Keratinocyte (primary cell): ENCODE data around the gene TMPRSS4. TPM values are rescaled to one million over a fixed set of nuclear protein-coding genes. Genes with fewer than 3 reads are reported as not detected.
"Not testable (repeated sequence)": the region's sequence is repeated elsewhere in the genome, so short reads cannot be mapped to it uniquely, and the experiment has no call there.

Source experiments
- DNase-seq: peaks from one replicate; pipeline ENCODE4 v3.0.0-alpha.2; 2011; ENCODE audit warnings: low read depth, missing footprints, low spot score
- FAIRE-seq: peaks from 2 replicates; lab custom pipeline; 2011; peaks lifted over from hg19 to GRCh38; lab: Jason Lieb, UNC
- H2AFZ ChIP-seq: 2 replicates; pipeline ENCODE4 v1.6.0; 2012; ENCODE audit warnings: low read length, control low read depth, inconsistent platforms; ENCODE audit not compliant: control insufficient read depth
- H3K27ac ChIP-seq: 2 replicates; pipeline ENCODE4 v1.5.1; 2011; ENCODE audit warnings: low read length; ENCODE audit not compliant: control insufficient read depth, insufficient read depth
- H3K27me3 ChIP-seq: 3 replicates; pipeline ENCODE4 v1.6.0; 2011; ENCODE audit warnings: low read length; ENCODE audit not compliant: control insufficient read depth, insufficient read depth; ENCODE audit errors: extremely low read depth
- H3K36me3 ChIP-seq, 2 experiments: 2 replicates in 1 of 2; 3 replicates in 1 of 2; pipeline ENCODE4 v1.5.1; 2011; ENCODE audit warnings: low read length in 2 of 2, mild to moderate bottlenecking in 1 of 2; ENCODE audit not compliant: control insufficient read depth in 2 of 2, insufficient read depth in 2 of 2; ENCODE audit errors: extremely low read depth in 1 of 2
- H3K4me1 ChIP-seq: 3 replicates; pipeline ENCODE4 v1.5.1; 2011; ENCODE audit warnings: low read length; ENCODE audit not compliant: control insufficient read depth, insufficient read depth; ENCODE audit errors: extremely low read depth
- H3K4me2 ChIP-seq: 3 replicates; pipeline ENCODE4 v1.6.0; 2011; ENCODE audit warnings: low read depth, low read length; ENCODE audit not compliant: control insufficient read depth, insufficient read depth; ENCODE audit errors: extremely low read depth
- H3K4me3 ChIP-seq, 3 experiments: fragments of 200-600 bp in 1 of 3; sonication (generic) in 1 of 3; 2 replicates in 2 of 3; 3 replicates in 1 of 3; pipeline ENCODE4 v1.5.1; 2011 to 2016; ENCODE audit warnings: low read length in 3 of 3, mild to moderate bottlenecking in 3 of 3, control low read depth in 2 of 3, inconsistent platforms in 1 of 3, low read depth in 1 of 3, mixed read lengths in 1 of 3, mixed run types in 1 of 3, moderate library complexity in 1 of 3; ENCODE audit not compliant: control insufficient read depth in 2 of 3, insufficient read depth in 2 of 3; ENCODE audit errors: extremely low read depth in 1 of 3
- H3K79me2 ChIP-seq: 2 replicates; pipeline ENCODE4 v1.6.0; 2012; ENCODE audit warnings: low read length; ENCODE audit not compliant: control insufficient read depth, insufficient read depth
- H3K9ac ChIP-seq: 3 replicates; pipeline ENCODE4 v1.6.0; 2011; ENCODE audit warnings: low read length; ENCODE audit not compliant: control insufficient read depth, insufficient read depth; ENCODE audit errors: extremely low read depth
- H3K9me1 ChIP-seq: 3 replicates; pipeline ENCODE4 v1.6.0; 2011; ENCODE audit warnings: low read length; ENCODE audit not compliant: control insufficient read depth, insufficient read depth; ENCODE audit errors: extremely low read depth
- H3K9me3 ChIP-seq: 2 replicates; pipeline ENCODE4 v1.5.1; 2012; ENCODE audit warnings: low read depth, low read length; ENCODE audit not compliant: control insufficient read depth
- H4K20me1 ChIP-seq: 3 replicates; pipeline ENCODE4 v1.6.0; 2011; ENCODE audit warnings: low read length; ENCODE audit not compliant: control insufficient read depth, insufficient read depth; ENCODE audit errors: extremely low read depth
- EZH2 ChIP-seq: IDR thresholded peaks from one replicate; pipeline ENCODE4 v1.6.1; 2012; ENCODE audit warnings: inconsistent platforms, mild to moderate bottlenecking, low read length, moderate library complexity
- dilution Hi-C: fragments of 300-500 bp; cut with MboI; formaldehyde crosslinking; loops from one replicate; pipeline ENCODE4 v1.7.0; 2020; ENCODE audit warnings: low sequenced_read_pairs; ENCODE audit not compliant: extremely low pct_ligation_motif_present
- polyA plus RNA-seq, 5 experiments: library from polyadenylated mRNA; depleted of rRNA in 3 of 5; stranded (reverse) in 3 of 5; stranded (forward) in 1 of 5; unstranded in 1 of 5; fragments of >200 nt; gene quantifications; 1 replicate in 1 of 5; 2 replicates in 3 of 5; 3 replicates in 1 of 5; pipeline versions ENCODE4 v1.2.1 to v1.2.3, GENCODE V29; 2011 to 2012; ENCODE audit warnings: missing spikeins in 2 of 5, low read depth in 1 of 5, low replicate concordance in 1 of 5
- TF ChIP-seq, protein P1 (sequence below), 3 experiments: IDR thresholded peaks in 1 of 3; conservative IDR thresholded peaks in 1 of 3; optimal IDR thresholded peaks in 1 of 3; 2 replicates in 2 of 3; 3 replicates in 1 of 3; pipeline versions ENCODE3 to v1.5.1; 2011; ENCODE audit warnings: low read length in 3 of 3, mild to moderate bottlenecking in 3 of 3, moderate library complexity in 2 of 3, control low read depth in 1 of 3, inconsistent platforms in 1 of 3; ENCODE audit not compliant: insufficient read depth in 2 of 3; ENCODE audit errors: extremely low read depth in 1 of 3

Gene TMPRSS4
- polyA plus RNA-seq, 1 donor (not counting 4 experiments of a cell fraction or from before 2014, with no cell fraction given), result 1.2 TPM

DNA sequence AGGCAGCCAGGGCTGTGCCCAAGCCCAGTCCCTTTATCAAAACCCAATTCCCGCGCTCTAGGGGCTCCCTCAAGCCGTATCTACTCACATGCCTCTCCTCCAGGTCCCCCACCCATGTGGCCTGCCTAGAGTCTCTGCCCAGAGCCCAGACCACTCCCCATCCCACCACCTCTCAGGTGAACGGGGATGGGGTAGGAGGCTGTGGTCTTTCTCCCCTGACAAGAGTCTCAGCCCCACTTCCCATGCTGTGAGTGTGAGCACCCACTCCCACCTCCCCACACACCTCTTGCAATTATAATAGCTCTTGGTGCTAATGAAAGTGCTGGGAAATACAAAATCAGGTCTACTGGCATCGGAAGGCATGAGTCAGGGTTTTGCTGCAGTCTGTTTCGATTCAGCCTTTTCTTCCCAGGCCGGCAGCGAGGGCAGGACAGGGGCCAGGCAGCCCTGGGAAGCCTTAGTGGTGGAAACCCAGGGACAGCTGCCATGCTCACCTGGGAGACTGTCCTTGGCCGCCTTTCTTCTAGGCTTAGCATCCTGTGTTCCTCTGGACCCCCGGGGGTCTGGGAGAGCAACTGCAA is 16.7 kb upstream of the TMPRSS4 start:
- no peaks in the 10 kb centered on the region for H3K9me1 ChIP-seq
- peaks cover 6% of the 10 kb centered on the region for H3K27me3 ChIP-seq
- no peaks in the 10 kb centered on the region for H3K79me2 ChIP-seq
- no peaks in the 10 kb centered on the region for H3K36me3 ChIP-seq
- H3K4me1 ChIP-seq, result peaks cover 2% of the 10 kb centered on the region
- no peaks in the 10 kb centered on the region for H3K9me3 ChIP-seq
- H3K27ac ChIP-seq, result no peak overlapping the region
- no peak for FAIRE-seq
- DNase-seq, result no peak
- no peak overlapping the region for H2AFZ ChIP-seq
- H3K4me3 ChIP-seq, result no peak overlapping the region
- dilution Hi-C loops, result no loop called here
- H3K4me2 ChIP-seq, result no peak overlapping the region
- no peak for TF ChIP-seq EZH2
- no peaks in the 10 kb centered on the region for H4K20me1 ChIP-seq
- H3K9ac ChIP-seq, result no peak overlapping the region

DNA sequence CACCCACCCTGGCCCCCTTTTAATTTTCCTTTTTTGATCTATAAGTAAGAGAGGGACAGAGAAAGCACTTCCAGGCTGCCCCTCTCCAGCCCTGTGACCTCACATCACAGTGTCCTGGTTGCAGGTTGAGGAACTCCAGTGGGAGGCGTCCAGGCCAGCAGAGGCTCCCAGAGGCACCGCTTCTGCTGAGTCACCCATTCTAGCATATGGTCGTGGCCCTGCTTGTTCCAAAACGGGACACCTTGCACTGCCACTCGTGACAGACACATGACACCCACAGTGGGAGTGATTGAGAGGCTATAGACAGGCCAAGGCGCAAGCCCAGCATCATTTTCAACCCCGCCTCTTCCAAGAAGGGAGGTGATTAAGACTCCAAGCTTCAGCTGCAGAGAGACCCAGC is 16.0 kb upstream of the TMPRSS4 start:
- DNase-seq (no peak), FAIRE-seq (no peak)
- no peaks in the 10 kb centered on the region for H3K9me3 ChIP-seq
- H3K27me3 ChIP-seq, result peaks cover 6% of the 10 kb centered on the region
- dilution Hi-C loops, result no loop called here
- H3K9ac ChIP-seq, result no peak overlapping the region
- H4K20me1 ChIP-seq, result no peaks in the 10 kb centered on the region
- H3K27ac ChIP-seq, result no peak overlapping the region
- no peaks in the 10 kb centered on the region for H3K79me2 ChIP-seq
- no peak overlapping the region for H2AFZ ChIP-seq
- H3K4me3 ChIP-seq, result no peak overlapping the region
- TF ChIP-seq, protein P1, sequence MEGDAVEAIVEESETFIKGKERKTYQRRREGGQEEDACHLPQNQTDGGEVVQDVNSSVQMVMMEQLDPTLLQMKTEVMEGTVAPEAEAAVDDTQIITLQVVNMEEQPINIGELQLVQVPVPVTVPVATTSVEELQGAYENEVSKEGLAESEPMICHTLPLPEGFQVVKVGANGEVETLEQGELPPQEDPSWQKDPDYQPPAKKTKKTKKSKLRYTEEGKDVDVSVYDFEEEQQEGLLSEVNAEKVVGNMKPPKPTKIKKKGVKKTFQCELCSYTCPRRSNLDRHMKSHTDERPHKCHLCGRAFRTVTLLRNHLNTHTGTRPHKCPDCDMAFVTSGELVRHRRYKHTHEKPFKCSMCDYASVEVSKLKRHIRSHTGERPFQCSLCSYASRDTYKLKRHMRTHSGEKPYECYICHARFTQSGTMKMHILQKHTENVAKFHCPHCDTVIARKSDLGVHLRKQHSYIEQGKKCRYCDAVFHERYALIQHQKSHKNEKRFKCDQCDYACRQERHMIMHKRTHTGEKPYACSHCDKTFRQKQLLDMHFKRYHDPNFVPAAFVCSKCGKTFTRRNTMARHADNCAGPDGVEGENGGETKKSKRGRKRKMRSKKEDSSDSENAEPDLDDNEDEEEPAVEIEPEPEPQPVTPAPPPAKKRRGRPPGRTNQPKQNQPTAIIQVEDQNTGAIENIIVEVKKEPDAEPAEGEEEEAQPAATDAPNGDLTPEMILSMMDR (optimal IDR thresholded peaks at IDR 0.05 in 1 of 3, IDR thresholded peaks at IDR 0.05 in 1 of 3, conservative IDR thresholded peaks at IDR 0.05 in 1 of 3; ENCODE audit: extremely low read depth in 1 of 3, insufficient read depth in 2 of 3, low read length in 3 of 3), result no peak
- TF ChIP-seq EZH2, result no peak
- peaks cover 2% of the 10 kb centered on the region for H3K4me1 ChIP-seq
- no peak overlapping the region for H3K4me2 ChIP-seq
- no peaks in the 10 kb centered on the region for H3K36me3 ChIP-seq
- H3K9me1 ChIP-seq, result no peaks in the 10 kb centered on the region

DNA sequence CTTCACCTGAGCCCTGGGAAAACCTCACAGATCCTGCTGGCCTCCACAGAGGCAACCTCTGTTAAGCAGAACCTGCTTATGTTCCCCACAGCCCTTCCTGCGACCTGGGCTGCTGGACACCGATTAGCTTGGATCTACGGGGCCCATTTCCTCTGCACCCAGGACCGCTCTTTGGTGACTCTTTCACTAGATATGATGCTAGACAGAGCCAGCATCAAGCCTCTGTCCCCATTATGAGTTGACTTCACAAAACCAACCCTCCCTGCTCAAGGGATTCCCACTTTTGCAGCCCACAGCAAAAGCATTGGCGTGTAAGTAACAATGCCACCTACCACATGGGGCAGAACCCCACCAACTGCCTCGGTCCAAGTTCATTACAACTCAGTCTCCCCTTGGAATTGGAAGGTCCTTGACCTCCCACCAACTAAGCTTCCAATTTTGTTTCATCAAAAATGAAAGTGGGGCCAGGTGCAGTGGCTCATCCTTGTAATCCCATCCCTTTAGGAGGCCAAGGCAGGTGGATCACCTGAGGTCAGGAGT is 15.2 kb upstream of the TMPRSS4 start:
- Histone ChIP-seq H3K27ac (no peak overlapping the region), H3K4me3 (no peak overlapping the region), H3K79me2 (no peaks in the 10 kb centered on the region), H3K4me1 (peaks cover 2% of the 10 kb centered on the region), H3K9ac (no peak overlapping the region), H2AFZ (no peak overlapping the region), H3K9me1 (no peaks in the 10 kb centered on the region), H3K4me2 (no peak overlapping the region), H3K9me3 (no peaks in the 10 kb centered on the region), H3K27me3 (peaks cover 6% of the 10 kb centered on the region), H4K20me1 (no peaks in the 10 kb centered on the region), H3K36me3 (no peaks in the 10 kb centered on the region)
- no peak for TF ChIP-seq EZH2
- TF ChIP-seq, protein P1 (optimal IDR thresholded peaks at IDR 0.05 in 1 of 3, IDR thresholded peaks at IDR 0.05 in 1 of 3, conservative IDR thresholded peaks at IDR 0.05 in 1 of 3; ENCODE audit: extremely low read depth in 1 of 3, insufficient read depth in 2 of 3, low read length in 3 of 3), result no peak
- DNase-seq (no peak), FAIRE-seq (no peak)
- dilution Hi-C loops, result no loop called here

DNA sequence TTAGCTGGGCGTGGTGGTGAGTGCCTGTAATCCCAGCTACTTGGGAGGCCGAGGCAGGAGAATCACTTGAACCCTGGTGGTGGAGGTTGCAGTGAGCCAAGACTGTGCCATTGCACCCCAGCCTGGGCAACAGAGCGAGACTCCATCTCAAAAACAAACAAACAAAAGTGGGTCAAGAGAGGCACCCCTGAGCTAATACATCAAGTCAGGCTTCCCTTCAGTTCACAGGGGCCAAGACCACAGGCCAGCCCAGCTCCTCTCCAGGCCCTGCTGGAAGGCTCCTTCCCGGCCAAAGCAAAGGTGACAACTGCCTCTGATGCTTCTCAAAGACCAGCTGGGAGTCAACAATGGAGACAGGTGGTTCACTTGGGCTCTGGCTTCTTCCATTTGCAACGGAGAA is 14.7 kb upstream of the TMPRSS4 start:
- H3K27me3 ChIP-seq, H3K4me2 ChIP-seq, H4K20me1 ChIP-seq, FAIRE-seq, H3K9ac ChIP-seq, H3K79me2 ChIP-seq, H3K4me1 ChIP-seq, H3K9me3 ChIP-seq, H3K9me1 ChIP-seq, H3K4me3 ChIP-seq, H2AFZ ChIP-seq, H3K36me3 ChIP-seq, DNase-seq, H3K27ac ChIP-seq, dilution Hi-C loops: not testable (repeated sequence)
